ENCODE data around the gene XIST. TPM values are rescaled to one million over a fixed set of nuclear protein-coding genes. Genes with fewer than 3 reads are reported as not detected.
A peak's percentile ranks its signal among the peaks of the same experiment; 100 is the strongest.

Gene XIST
- total RNA-seq, 1 experiment from 2014 or later, result 1.4 TPM

- no peak for DNase-seq
- no peak overlapping the region for H3K4me3 Mint-ChIP-seq
- Histone ChIP-seq H2AK5ac (ENCODE audit: insufficient read length, low read length) (no peak overlapping the region), H3K4me1 (ENCODE audit: insufficient read depth, low read length) (no peaks in the 10 kb centered on the region; the same call in 1 of the 2 replicates), H3K79me2 (ENCODE audit: insufficient read depth, low read length) (no peaks in the 10 kb centered on the region), H3K56ac (ENCODE audit: insufficient read length, low read depth, low read length) (no peak overlapping the region), H3K27ac (ENCODE audit: insufficient read length, low read depth, low read length) (no peak overlapping the region), H2BK15ac (ENCODE audit: low read depth, low read length) (no peak overlapping the region), H3K14ac (ENCODE audit: insufficient read depth, low read length) (no peak overlapping the region), H2BK5ac (ENCODE audit: insufficient read length, low read length) (no peak overlapping the region), H4K91ac (ENCODE audit: insufficient read length, low read depth, low read length) (no peak overlapping the region), H3K23me2 (ENCODE audit: insufficient read length, low read depth, low read length, poor library complexity, severe bottlenecking) (no peaks in the 10 kb centered on the region), H3K79me1 (ENCODE audit: insufficient read depth, low read depth, low read length, poor library complexity, severe bottlenecking) (no peaks in the 10 kb centered on the region), H4K20me1 (ENCODE audit: control insufficient read depth, insufficient read depth, insufficient read length) (no peaks in the 10 kb centered on the region), H4K8ac (replicated peaks; ENCODE audit: insufficient read length, low read depth, low read length) (no peak overlapping the region), H3K9me3 (ENCODE audit: control insufficient read depth, low read depth, low read length) (peaks cover 12% of the 10 kb centered on the region), H2AFZ (ENCODE audit: low read length) (no peak overlapping the region), H3K18ac (ENCODE audit: insufficient read length, low read depth, low read length) (no peak overlapping the region), H2BK120ac (ENCODE audit: low read depth, low read length, poor library complexity, severe bottlenecking) (no peak overlapping the region), H2BK12ac (ENCODE audit: insufficient read length, low read depth, low read length) (no peak overlapping the region), H3K27me3 (ENCODE audit: insufficient read depth, low read length) (no peaks in the 10 kb centered on the region), H3T11ph (ENCODE audit: low read length) (no peak overlapping the region), H3K4ac (ENCODE audit: low read depth, low read length) (no peak overlapping the region), H4K5ac (ENCODE audit: insufficient read length, low read depth, low read length) (no peak overlapping the region), H3K4me2 (ENCODE audit: insufficient read depth, insufficient read length, low read length) (no peak overlapping the region), H3K9ac (ENCODE audit: extremely low read depth, insufficient read length, low read length) (no peak overlapping the region), H3K23ac (ENCODE audit: insufficient read length, low read depth, low read length) (no peak overlapping the region), H2BK20ac (ENCODE audit: low read depth, low read length, poor library complexity, severe bottlenecking) (no peak overlapping the region)
- H3K27me3 Mint-ChIP-seq (ENCODE audit: low read depth), result no peaks in the 10 kb centered on the region; the same call in 1 of the 2 replicates
- H3K9me3 Mint-ChIP-seq, result peaks cover 50 to 66% of the 10 kb centered on the region in 2 experiments
- H3K4me1 Mint-ChIP-seq, result peaks cover 36 to 45% of the 10 kb centered on the region in 2 experiments
- H3K27ac Mint-ChIP-seq, result 0 out of 7 replicates have a peak overlapping the region, but pooled peaks of 1 of the 3 experiments have one; percentile 35
- no CpG with 5 or more reads among the region's 2 CpGs for WGBS (ENCODE audit: extremely low coverage, insufficient read length, low lambda C conversion rate)
- H3K36me3 Mint-ChIP-seq (ENCODE audit: insufficient read depth in 1 of 3, low read depth in 3 of 3), result peaks cover 24 to 56% (median 45%) of the 10 kb centered on the region in 3 experiments
- TF ChIP-seq, protein P1, sequence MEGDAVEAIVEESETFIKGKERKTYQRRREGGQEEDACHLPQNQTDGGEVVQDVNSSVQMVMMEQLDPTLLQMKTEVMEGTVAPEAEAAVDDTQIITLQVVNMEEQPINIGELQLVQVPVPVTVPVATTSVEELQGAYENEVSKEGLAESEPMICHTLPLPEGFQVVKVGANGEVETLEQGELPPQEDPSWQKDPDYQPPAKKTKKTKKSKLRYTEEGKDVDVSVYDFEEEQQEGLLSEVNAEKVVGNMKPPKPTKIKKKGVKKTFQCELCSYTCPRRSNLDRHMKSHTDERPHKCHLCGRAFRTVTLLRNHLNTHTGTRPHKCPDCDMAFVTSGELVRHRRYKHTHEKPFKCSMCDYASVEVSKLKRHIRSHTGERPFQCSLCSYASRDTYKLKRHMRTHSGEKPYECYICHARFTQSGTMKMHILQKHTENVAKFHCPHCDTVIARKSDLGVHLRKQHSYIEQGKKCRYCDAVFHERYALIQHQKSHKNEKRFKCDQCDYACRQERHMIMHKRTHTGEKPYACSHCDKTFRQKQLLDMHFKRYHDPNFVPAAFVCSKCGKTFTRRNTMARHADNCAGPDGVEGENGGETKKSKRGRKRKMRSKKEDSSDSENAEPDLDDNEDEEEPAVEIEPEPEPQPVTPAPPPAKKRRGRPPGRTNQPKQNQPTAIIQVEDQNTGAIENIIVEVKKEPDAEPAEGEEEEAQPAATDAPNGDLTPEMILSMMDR (conservative IDR thresholded peaks at IDR 0.05), result no peak
Measured at GRCh38 chrX:73847100-73847499, 5.4 kb downstream of the XIST start.
